ENCODE measurements around the gene ZDHHC20. TPM values are rescaled to one million over a fixed set of nuclear protein-coding genes. Genes with fewer than 3 reads are reported as not detected.
A peak's percentile ranks its signal among the peaks of the same experiment; 100 is the strongest.

Gene ZDHHC20
- total RNA-seq, 1 experiment from 2014 or later: 69.7 TPM

DNA sequence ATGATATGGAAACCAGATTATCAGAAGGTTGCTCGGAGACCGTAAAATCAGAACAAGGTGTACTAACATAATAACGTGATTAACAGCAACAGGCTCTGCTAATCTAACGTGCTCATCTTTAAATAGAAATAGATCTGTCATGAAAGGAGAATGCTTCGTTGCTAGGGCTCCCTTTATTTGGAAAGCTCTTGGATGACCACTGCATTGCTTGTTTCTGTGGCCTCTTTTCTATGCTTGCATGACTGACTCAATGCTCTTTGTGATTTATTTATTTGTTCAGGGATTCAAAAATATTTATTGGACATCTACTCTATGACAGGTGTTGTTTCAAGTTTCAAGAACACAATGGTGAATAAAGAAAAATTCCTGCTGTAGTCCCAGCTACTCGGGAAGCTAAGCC, 22.3 kb upstream of the ZDHHC20 start:
- ATAC-seq (no peak), DNase-seq (ENCODE audit: low spot score) (no peak)
- ChIA-PET POLR2A (no interaction called here), CTCF (interaction anchor here (0.9 to 2.4 kb wide), 2 partner anchors 184 to 287 kb away, joined by 3 to 11 read pairs; no protein-coding TSS in a partner anchor)
- no peaks in the 10 kb centered on the region for H3K27me3 Mint-ChIP-seq (ENCODE audit: low read depth)
- H3K4me3 Mint-ChIP-seq: no peak overlapping the region
- peaks cover 7% of the 10 kb centered on the region for H3K36me3 Mint-ChIP-seq
- H3K4me1 Mint-ChIP-seq: peaks cover 4% of the 10 kb centered on the region
- TF ChIP-seq NFE2L1 (CRISPR knock-in tag; IDR thresholded peaks at IDR 0.05) (no peak), TEAD4 (CRISPR knock-in tag; IDR thresholded peaks at IDR 0.05) (no peak), GRHL2 (CRISPR knock-in tag; IDR thresholded peaks at IDR 0.05; ENCODE audit: insufficient replicate concordance, severe bottlenecking) (no peak), NFATC4 (CRISPR knock-in tag; IDR thresholded peaks at IDR 0.05) (no peak), ZNF232 (CRISPR knock-in tag; IDR thresholded peaks at IDR 0.05) (no peak), ZNF219 (CRISPR knock-in tag; IDR thresholded peaks at IDR 0.05; ENCODE audit: borderline replicate concordance) (no peak), ATF1 (CRISPR knock-in tag; IDR thresholded peaks at IDR 0.05) (no peak), FOXP1 (CRISPR knock-in tag; IDR thresholded peaks at IDR 0.05; ENCODE audit: borderline replicate concordance) (no peak), SP1 (CRISPR knock-in tag; conservative IDR thresholded peaks at IDR 0.05) (no peak)
- TF ChIP-seq, protein P1, sequence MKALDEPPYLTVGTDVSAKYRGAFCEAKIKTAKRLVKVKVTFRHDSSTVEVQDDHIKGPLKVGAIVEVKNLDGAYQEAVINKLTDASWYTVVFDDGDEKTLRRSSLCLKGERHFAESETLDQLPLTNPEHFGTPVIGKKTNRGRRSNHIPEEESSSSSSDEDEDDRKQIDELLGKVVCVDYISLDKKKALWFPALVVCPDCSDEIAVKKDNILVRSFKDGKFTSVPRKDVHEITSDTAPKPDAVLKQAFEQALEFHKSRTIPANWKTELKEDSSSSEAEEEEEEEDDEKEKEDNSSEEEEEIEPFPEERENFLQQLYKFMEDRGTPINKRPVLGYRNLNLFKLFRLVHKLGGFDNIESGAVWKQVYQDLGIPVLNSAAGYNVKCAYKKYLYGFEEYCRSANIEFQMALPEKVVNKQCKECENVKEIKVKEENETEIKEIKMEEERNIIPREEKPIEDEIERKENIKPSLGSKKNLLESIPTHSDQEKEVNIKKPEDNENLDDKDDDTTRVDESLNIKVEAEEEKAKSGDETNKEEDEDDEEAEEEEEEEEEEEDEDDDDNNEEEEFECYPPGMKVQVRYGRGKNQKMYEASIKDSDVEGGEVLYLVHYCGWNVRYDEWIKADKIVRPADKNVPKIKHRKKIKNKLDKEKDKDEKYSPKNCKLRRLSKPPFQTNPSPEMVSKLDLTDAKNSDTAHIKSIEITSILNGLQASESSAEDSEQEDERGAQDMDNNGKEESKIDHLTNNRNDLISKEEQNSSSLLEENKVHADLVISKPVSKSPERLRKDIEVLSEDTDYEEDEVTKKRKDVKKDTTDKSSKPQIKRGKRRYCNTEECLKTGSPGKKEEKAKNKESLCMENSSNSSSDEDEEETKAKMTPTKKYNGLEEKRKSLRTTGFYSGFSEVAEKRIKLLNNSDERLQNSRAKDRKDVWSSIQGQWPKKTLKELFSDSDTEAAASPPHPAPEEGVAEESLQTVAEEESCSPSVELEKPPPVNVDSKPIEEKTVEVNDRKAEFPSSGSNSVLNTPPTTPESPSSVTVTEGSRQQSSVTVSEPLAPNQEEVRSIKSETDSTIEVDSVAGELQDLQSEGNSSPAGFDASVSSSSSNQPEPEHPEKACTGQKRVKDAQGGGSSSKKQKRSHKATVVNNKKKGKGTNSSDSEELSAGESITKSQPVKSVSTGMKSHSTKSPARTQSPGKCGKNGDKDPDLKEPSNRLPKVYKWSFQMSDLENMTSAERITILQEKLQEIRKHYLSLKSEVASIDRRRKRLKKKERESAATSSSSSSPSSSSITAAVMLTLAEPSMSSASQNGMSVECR (CRISPR knock-in tag; IDR thresholded peaks at IDR 0.05; ENCODE audit: borderline replicate concordance): no peak
- TF ChIP-seq, protein P2, sequence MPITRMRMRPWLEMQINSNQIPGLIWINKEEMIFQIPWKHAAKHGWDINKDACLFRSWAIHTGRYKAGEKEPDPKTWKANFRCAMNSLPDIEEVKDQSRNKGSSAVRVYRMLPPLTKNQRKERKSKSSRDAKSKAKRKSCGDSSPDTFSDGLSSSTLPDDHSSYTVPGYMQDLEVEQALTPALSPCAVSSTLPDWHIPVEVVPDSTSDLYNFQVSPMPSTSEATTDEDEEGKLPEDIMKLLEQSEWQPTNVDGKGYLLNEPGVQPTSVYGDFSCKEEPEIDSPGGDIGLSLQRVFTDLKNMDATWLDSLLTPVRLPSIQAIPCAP (CRISPR knock-in tag; IDR thresholded peaks at IDR 0.05): no peak
- TF ChIP-seq, protein P3, sequence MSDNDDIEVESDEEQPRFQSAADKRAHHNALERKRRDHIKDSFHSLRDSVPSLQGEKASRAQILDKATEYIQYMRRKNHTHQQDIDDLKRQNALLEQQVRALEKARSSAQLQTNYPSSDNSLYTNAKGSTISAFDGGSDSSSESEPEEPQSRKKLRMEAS (CRISPR knock-in tag; IDR thresholded peaks at IDR 0.05): no peak
- H3K9me3 Mint-ChIP-seq: peaks cover 13% of the 10 kb centered on the region
- no peak overlapping the region for H3K27ac Mint-ChIP-seq

DNA sequence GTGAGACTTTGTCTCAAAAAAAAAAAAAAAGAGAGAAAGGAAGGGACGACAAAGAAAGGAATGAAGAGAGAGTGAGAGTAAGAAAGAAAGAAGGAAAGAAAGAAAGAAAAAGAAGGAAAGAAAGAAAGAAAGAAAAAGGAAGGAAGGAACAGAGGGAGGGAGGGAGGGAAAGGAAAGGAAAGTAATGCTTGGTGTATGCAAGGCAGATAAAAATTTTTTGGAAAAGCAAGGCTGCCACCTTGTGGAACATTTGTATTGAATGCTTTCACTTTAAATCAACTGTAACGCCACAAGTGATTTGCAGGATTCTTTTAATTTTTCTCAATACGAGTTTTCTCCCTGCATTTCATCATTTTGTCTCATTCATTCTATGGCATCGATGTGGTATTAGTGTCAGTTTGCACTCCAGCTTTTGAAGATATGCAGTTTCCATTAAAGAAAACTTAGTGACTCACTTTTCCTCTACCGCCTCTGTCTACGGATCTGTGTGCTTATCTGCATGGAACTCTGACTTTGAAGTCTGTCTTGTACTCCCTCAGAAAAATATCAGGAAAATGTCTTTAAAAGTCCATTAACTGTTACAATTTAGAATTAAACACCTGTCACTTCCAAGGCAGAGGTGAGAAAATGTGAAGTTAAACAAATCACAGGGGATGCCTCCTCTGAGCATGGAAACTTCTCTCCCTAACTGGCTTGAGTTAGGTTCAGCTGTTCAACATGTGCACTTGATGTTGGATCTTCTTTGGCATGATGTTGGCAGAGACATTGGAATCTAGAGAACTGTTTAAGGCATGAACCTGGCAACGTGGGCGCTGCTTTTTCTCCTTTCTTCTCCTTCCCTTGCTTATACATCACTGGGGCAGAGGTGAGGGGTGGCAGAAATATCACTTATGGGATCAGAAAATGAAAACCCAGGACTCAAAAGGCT, 20.0 kb upstream of the ZDHHC20 start:
- CTCF ChIA-PET: interaction anchor here (1.2 to 2.4 kb wide), 2 partner anchors 181 to 237 kb away, joined by 6 to 11 read pairs; no protein-coding TSS in a partner anchor
- TF ChIP-seq, protein P4, sequence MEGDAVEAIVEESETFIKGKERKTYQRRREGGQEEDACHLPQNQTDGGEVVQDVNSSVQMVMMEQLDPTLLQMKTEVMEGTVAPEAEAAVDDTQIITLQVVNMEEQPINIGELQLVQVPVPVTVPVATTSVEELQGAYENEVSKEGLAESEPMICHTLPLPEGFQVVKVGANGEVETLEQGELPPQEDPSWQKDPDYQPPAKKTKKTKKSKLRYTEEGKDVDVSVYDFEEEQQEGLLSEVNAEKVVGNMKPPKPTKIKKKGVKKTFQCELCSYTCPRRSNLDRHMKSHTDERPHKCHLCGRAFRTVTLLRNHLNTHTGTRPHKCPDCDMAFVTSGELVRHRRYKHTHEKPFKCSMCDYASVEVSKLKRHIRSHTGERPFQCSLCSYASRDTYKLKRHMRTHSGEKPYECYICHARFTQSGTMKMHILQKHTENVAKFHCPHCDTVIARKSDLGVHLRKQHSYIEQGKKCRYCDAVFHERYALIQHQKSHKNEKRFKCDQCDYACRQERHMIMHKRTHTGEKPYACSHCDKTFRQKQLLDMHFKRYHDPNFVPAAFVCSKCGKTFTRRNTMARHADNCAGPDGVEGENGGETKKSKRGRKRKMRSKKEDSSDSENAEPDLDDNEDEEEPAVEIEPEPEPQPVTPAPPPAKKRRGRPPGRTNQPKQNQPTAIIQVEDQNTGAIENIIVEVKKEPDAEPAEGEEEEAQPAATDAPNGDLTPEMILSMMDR (IDR thresholded peaks at IDR 0.05): peak; percentile 53
- TF ChIP-seq ELF4 (CRISPR knock-in tag; IDR thresholded peaks at IDR 0.05; ENCODE audit: low read depth): no peak
- Mint-ChIP-seq H3K27me3 (ENCODE audit: low read depth) (no peaks in the 10 kb centered on the region), H3K9me3 (no peaks in the 10 kb centered on the region), H3K36me3 (no peaks in the 10 kb centered on the region), H3K4me3 (peak overlapping the region; percentile 18; the same call in 1 of the 2 replicates), H3K4me1 (peaks cover 4% of the 10 kb centered on the region), H3K27ac (no peak overlapping the region)
- DNase-seq (ENCODE audit: low spot score) (no peak), ATAC-seq (peak; percentile 25)
- POLR2A ChIA-PET: no interaction called here

All from WTC11 (cell line).